ENCODE data around the gene DCC. TPM values are rescaled to one million over a fixed set of nuclear protein-coding genes. Genes with fewer than 3 reads are reported as not detected.

DCC gene
- polyA plus RNA-seq, 12 donors = 0.04 to 1.1 (median 0.26) TPM; not detected in 3

DNA sequence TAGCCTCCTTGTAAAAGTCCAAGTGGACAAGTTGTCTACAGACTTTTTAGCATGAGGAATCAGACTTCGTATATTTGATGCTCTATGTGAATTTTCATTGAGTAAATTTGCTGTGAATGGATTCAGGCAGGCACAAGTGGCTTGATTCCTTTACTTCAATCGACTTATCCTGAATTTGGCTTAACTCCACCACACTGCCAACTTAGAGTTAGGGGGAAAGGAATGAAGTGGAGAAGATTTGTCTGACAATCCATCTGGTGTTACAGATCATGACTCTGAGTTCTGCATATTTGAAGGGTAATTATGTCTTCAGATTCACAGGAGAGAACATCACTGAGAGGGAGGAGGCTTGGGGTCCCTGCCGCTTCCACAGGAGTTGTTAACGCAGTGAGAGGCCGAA, 829.3 kb downstream of the DCC start:
- DNase-seq = no peak

DNA sequence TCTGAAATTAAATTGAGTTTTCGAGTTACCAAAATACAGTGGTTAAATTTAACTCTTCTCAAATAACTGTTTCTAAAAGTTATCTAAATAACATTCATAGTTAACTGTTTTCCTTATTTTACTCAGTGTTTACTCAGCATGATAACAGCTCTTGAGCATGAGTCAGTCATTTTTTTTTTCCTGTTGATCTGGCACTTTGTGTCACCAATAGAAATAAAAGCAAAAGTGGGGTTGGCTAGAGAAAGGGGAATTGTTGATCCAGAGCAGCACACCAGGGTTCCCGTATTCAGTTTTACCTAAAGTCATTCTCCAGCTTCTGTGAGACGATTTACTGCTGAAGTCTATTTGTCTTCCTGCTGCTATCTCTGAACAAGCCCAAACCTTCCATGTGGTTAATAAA, 851.6 kb downstream of the DCC start:
- DNase-seq = no peak

DNA sequence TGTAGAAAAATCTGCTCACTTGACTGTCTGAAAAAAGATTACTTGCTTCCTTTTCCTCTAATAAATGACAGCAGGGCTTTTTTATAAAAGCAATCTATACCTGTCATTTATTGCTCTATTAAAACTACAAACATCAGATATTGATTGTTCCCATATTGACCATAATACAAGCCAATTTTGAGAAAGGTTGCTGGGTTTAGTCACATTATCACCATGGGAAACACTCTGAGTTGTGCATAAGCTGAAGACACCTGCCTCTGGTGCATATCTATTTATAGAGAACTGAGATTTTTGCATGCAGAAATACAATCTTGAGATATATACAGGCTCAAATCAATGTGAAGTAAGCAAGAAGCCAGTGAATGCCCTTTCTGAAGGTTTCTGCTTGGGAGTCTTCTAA, 853.9 kb downstream of the DCC start:
- no peak for DNase-seq

DNA sequence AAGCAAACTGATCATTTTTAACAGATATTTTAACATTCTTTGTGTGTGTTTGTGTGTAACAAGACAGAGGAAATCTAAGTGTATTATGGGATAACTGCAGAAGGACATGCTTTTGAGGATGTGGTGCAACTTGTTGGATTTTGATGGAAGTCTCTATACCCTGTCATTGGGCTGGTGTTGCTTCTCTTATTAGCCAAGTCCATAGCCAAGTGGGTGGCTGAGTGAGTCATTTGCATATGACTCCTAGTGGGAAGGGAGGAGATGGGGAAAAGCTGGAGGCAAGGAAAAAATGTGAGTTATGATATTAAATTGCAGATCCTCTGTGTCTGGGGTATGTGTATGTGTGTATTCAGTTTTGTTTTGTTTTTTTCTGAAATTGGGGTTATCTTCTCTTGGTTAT, 879.9 kb downstream of the DCC start:
- no peak for DNase-seq

DNA sequence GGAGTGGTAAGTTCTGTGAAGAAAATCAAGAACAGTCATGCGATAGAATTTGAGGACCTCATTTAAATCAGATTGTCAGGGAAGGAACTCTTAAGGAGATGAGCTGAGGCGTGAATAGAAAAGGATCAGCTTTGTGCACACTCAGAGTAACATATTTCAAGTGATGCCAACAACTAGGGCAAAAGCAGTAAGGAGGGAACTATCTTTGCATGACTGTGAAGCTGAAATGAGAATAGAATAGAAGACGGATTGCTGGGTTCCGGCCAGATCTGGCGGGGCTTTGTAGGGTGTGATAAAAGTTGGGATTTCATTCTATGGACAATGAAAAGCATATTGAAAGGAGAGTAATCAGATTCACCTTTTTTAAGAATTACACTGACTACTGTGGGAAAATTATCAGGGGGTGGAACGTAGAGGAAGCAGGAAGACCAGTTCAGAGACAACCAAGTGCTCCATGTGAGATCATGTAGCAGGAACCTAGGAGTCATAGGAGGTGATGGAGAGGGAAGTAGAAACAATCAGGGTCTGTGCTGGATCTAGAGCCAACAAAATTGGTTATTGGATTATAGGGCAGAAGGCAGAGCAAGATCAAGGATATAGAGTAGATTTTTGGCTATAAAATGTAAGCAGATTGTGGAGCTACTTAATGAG, 884.3 kb downstream of the DCC start:
- DNase-seq = no peak

DNA sequence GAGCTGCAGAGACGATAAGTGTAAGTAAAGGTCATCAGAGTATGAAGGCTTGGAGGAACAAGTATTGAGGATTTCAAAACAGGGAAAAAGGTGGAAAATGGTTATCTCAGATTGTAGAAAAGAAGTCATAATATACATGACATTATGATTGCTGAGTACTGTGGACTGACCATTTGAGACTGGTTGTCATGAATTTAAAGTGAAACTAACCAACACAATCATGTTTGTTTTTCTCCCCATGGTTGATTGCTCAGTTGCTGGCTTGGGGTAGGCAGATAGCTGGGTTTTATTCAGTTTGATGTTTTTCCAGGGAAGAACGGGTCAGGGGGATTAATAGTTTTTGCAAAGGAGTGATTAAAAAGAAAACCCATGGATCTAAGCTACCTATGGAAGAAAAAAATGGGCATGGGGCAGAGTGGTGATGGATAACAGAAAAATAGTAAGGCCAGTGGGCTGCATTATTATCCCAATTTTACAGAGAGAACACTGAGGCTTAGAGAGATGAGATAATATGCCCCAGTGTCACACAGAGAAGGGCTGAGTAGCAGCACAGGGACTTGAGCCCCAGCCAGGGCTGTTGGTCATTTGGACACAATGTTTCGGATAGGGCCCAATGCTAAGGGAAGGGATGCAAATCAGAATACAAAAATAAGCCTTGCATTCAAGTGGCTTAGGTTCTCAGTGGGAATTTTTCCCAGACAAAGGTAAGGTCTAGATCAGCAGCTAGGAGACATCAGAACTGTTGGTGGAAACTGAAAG, 885.7 kb downstream of the DCC start:
- no peak for DNase-seq

DNA sequence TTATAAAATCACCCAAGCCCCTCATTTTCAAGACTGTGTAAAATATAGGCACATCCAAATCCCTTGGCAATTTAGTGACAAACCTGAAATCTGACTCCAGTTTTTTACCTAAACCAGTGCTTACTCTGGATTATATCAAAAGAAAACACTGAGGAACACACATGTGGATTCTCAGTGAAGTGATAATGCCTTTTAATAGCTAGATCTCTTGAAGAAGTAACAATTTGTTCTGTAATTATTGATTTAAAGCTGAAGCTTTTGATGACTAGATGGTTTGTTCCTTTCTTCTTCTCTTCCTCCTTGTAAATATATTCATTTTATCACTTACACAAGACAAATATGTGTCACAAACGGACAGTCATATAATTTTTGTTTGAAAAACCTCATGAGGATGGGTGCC, 894.6 kb downstream of the DCC start:
- no peak for DNase-seq

DNA sequence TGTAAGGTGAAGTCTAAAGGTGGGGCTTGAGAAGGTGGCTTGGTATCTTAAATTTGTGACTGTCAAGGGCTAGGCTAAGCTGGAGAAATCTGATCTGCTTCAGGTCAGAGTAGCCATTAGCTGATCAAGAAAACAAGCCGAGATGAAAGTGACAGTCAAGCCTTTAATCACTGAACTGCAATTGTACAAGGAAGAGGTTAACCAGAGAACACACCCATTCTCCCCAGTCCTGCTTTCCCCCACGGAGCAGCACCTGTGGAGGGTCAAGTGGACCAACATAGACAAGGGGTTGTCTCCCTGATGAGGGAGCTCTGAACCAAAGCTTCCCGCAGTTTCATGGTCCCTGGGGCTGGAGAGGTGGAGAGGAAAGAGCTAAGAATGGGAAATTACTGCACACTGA, 901.2 kb downstream of the DCC start:
- DNase-seq = no peak

DNA sequence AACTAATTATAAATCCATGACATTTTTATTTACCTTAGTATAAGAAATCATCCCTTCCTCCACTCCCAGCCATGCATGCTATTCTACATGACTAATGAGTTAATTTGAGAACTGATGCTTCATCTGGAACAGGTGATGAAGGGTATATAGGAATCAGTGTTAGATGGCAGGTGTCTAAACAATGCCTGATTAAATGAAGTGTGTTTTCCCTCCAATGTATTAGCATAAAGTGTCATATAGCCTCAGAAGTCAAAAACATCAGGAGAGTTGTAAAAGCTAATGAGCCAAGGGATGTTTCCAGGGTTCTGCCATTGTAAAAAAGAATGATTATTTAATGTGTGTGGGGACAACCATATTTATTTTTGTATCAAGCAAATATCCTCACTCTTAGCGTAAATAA, 913.8 kb downstream of the DCC start:
- no peak for DNase-seq

DNA sequence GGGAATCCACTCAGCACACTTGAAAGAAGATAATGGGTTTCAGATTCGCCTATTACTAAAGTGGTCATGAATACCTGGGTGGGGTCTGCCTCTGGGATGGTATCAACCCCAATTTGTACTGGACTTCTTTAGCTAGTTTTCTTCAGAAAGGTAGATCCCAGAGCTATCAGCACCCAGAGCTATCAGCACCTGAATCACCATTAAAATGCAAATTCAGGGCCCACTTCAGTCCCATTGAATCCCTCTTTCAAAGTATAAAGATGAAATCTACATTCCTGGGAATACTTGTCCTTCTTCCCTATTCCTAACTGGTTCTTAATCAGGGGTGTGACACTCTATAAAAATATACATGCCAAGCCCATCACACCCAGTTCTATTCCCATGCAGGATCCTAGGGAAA, 914.3 kb downstream of the DCC start:
- no peak for DNase-seq

DNA sequence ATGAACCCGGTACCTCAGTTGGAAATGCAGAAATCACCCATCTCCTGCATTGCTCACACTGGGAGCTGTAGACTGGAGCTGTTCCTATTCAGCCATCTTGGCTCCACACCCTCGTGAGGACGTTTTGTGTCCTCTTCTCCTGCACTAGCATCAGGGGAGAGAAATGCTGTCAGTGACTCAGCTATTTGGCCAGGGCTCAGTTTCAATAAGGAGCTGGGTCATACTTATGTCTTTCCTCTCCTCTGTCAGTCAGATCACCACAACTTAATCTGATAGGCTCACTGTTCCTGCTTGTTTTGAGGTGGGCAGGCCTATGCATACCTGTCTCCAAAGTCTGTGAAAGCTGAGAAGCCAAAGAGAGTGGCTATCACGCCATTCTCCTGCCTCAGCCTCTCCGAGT, 921.2 kb downstream of the DCC start:
- DNase-seq = no peak

DNA sequence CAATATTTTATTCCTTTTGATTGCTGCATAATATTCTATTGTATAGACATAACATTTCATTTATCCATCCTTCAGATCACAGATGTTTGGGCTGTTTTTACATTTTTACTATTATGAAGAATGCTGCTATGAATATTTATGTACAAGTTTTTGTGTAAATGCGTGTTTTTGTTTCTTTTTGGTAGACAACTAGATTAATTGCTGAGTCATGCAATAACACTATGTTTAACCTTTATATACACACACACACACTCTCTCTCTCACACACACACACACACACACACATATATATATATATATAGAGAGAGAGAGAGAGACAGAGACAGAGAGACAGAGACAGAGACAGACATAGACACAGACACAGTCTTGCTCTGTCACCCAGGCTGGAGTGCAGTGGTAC, 926.9 kb downstream of the DCC start:
- DNase-seq = no peak

DNA sequence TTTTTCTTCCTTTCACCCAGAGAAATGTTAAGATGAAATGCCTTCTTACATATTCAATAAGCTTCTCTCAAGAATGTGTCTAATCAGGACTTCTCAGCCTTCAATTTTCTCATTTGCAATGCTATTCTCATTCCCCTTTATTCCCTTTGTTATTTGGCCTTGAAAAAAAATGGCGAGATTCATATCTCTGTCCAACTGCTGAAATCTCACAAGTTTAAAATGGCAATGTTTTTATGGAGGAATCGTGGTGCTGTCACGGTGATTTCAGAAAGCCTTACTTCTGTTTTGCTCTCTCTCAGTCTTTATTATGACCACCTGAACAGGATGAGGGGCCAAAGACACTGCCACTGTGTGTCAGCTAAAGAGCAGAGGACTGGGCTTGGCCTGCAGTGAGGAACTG, 928.5 kb downstream of the DCC start:
- no peak for DNase-seq

DNA sequence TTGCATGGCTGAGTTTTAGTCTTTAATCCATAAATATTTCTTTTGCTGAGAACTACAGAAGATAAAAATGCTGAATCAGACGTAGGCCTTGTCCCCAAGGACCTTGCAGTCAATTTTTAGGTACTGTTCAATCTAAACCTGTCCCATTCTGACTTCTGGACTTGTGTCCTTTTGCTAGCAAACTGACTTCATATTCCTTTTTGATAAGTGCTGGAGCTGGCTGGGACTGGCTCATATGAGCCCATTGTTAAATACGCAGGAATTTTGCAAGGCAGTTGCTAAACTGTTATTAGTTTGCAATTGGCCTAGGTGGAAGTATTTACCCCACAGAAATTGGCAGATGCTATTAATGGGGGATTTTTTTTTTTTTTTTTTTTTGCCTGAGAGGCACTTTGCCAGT, 941.4 kb downstream of the DCC start:
- DNase-seq = no peak

DNA sequence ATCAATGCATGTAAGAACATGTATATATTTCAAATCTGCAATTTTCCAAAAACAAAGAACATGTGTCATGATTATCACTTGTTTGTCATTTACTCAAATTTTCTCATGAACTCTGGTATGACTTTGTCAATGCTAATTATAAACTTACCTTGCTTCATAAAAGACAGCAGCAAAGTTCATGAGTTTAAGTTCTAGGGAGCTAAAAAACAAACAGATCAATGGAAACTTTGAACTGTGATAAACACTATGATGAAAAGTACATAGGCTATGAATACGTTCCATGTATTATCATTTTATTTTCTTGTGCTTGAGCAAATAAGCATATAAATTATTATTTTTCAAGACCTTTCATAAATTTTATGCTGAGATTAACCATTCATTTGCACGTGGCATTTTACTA, 943.7 kb downstream of the DCC start:
- DNase-seq = no peak

DNA sequence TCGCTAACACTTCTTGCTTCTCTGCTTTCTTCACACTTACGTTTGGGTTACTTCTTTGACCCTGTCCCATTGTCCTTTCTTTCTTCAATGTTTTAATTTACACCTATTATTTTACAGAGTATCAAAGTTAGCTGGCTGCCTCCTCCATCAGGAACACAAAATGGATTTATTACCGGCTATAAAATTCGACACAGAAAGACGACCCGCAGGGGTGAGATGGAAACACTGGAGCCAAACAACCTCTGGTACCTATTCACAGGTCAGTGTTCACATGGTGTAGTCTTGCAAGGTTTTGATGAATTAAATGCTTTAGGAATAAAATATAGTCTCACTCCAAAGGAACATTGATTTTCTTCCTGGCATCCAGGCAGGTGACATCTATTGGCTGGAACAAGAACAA, 965.5 kb downstream of the DCC start:
- no peak for DNase-seq

DNA sequence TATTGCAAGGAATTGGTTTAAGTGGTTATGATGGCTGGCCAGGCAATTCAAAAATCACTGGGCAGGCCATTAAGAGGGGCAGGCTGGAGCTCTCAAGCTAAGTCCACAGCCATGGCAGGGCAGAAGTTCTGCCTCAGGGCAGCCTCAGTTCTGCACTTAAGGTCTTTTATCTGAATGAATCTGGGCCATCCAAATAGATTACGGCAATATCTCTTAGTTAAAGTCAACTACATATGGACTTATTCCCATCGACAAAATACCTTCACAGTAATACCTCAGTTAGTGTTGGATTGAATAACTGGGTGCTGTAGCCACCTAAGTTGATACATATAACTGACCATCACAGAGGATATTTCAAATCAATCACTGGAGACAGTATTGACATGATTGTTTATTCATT, 979.6 kb downstream of the DCC start:
- DNase-seq = no peak

DNA sequence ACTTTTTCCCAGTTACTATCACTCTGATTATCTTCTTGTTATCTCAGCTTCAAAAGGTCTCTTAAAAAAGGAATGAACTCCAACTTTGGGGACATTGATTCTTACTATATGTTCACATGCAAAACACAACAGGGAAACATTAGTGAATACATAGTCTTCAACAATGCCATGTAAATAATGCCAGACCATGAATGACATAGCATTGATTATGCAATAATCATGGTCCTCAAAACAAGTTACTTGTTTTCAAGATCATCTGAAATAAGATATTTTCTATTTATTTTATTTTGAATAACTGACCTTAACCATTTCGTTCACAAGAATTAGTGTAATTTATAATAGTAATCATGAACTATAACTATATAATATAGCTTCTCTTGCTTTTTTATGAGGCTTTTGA, 982.2 kb downstream of the DCC start:
- DNase-seq = no peak

DNA sequence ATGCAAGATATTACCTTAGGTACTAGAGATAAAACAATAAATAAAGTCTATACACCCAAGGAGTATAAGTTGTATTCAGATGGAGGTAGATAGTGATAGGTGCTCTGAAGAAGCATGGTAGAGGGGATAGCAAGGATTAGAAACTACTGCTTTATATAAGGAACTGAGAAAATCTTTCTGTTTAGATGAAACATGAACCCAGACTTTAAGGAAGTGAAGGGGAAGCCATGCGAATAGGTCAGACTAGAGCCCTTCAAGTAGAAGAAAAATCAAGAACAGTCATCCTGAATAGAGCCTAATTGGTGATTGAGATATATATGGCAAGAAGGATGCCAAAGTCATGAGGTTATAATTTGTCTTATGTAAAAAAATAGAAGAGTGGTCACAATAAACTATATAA, 984.4 kb downstream of the DCC start:
- DNase-seq = no peak

DNA sequence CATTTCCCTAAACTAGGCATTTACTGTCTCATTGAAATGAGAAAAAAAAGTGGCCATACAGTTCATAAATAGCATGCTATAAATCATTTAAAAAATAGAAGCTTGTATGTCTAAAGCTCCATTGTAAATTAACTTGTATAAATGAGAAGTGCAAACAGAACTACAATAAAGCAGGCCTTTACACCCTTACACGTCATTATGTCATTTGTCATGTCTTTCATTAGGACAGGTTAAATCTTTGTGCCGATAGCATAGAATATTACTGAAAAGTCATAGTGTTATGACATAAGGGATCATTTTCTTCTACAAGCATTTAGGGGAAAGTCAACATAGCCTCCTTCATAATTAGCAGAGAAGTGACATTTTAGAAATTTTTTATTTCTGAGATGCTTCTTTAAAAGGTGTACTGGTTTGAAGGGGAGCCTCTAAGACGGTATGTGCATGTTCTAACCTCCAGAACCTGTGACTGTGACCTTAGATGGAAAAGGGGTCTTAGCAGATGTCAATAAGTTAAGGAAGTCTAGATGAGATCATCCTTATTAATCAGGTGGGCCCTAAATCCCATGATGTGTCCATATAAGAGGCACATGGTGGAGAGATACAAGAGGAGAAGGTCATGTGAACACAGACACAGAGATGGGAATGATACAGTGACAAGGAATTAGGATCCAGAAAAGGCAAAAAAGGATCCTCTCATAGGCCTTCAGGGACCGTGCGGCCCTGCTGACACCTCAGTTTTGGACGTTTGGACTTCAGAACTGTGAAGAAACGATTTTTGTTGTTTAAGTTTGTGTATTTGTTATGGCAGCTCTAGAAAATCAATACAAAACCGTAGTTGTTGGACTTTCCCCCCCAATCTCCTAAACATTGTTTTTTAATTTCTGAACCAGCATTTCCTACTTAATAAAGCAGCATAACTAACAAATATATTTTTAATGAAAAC, 1020.8 kb downstream of the DCC start:
- no peak for DNase-seq

DNA sequence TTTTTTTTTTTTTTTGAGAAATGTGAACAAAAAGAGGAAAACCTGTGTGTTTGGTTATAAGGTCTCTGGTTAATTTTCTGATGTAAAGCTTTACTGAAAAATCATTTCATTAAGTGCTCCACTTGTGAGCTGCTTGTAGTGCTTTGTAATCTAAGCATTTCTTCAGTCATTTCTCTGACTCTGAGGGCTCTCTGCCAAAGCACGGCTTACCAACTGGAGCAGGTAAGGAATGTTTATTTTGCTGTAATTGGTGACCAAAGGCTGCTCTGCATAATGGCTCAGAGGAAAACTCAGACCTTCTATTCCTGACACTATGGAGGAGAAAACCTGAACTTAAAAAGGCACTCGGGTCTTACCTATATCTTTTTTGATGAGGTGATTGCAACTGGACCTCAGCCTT, 1035.6 kb downstream of the DCC start:
- no peak for DNase-seq

DNA sequence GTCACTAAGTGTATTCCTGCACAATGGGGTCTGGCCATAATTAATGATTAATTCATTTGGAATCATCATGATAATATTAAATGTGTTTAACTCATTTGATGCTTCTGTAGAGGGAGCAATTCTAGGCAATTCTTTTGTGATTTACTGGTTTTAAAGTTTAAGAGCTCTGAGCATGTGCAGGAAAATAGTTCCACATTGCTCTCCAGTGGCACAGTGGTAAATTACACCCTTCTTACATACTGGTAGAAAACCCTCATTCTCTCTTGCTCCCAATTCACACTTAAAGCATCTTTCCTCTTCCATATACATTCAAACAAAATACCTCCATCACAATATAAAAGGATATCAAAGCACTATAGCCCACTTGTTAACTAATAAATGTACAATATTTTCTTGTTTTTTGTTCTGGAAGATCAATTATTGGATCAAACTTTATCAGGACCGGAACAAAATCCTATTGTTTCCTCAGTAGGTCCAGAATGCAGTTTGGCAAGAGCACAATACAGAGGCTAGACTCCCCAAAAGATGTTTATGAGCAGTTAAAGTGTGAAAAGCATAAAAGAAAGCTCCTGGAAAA, 1040.2 kb downstream of the DCC start:
- DNase-seq = peak; percentile 12
